A172 (cell line): Measurements from ENCODE around the gene PSAPL1. TPM values are rescaled to one million over a fixed set of nuclear protein-coding genes. Genes with fewer than 3 reads are reported as not detected.

Experiments
- DNase-seq: peaks from one replicate; pipeline ENCODE4 v3.0.0-alpha.2; 2015; ENCODE audit warnings: low spot score
- total RNA-seq: library from RNA; depleted of rRNA; stranded (reverse); fragments of >200 nt; shearing (Covaris generic); gene quantifications from 2 replicates; pipeline ENCODE4 v1.2.3, GENCODE V29; 2014

The PSAPL1 gene
- total RNA-seq, 1 experiment from 2014 or later: not detected

- DNase-seq: no peak
Observed at GRCh38 chr4:7431696-7432530, 2.8 kb downstream of the PSAPL1 start.

DNA sequence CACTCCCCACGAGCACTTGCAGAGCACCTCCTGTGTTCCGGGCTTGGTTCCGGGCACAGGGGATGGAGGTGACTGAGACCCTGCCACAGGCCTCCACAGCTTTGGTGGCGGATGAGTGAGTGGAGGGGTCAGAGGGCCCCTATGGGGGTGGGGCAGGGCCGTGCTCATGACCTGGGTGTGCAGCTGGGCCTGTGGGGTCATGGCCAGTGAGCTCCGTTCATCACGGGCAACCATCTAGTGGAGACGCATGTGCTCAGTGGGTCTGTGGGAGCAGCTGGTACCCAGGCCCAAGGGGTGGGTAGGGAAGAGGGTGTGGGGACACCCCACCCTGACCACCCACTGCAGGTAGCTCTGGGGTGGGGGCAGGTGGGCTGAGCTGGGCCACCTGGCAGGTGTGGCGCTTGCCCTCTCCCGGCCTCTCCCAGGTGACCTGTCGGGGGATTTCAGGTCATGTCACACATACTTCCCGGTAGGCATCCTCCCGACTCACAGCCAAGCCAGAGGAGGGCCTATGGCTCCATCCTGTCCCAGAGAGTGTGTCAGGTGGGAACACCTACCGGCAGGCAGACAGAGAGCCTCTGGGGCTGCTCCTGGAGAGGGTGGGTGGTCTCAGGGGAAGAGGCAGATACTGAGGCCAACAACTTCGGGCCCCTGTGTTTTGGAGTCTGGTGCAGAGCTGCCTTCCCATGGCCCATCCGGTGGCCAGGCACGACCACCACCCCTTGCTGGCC is 3.6 kb downstream of the PSAPL1 start:
- no peak for DNase-seq

DNA sequence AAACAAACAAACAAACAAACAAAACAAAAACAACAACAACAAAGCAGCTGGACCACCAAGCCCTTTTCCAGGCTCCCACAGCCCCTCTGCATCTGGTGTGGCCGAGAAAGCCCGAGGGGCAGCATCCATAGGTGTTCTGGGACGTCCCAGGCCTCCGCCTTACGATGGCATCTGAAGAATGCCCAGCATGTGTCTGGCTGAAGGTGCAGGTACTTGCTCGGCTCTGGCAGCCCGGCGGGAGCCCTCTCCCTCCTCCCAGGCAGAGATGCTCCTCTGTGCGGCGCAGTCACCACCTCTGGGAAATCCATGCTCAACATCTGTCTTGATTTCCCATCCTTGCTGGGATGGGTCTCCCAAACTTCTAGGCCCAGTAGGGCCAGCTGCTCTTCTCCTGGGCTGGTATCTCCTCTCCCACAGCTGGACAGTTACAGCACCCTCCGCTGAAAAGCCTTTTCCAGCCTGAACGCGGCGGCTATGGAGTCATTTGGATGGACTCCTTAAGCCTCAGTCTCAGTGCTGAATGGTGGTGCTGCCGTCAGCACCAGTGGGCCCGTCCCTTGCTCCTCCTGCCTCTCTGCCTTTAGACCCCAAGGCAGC is 4.3 kb downstream of the PSAPL1 start:
- DNase-seq: peak; percentile 22

DNA sequence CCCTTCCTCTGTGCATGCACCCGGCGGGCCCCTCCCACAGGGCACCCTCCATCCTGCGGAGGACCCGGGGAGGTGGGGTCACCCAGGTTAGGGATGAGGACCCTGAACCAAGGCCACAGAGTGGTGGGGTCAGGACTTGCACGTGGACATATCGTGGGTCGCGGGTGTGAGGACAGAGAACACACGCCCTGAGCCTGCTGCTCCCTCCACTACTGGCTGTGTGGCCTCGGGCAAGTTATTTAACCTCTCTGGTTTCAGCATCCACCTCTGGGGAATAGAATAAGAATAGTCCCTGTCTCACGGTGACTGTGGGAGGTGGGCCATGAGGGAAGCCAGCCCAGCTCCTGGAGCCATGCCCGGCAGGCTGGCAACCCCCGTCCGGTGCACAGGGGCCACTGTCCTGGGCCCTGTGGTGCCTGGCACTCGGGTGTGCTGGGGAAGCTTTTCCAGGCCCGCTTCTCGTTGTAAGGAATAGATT is 5.1 kb downstream of the PSAPL1 start:
- DNase-seq: no peak

GRCh38 chr4:7429069-7429416 is 5.7 kb downstream of the PSAPL1 start:
- DNase-seq: no peak

DNA sequence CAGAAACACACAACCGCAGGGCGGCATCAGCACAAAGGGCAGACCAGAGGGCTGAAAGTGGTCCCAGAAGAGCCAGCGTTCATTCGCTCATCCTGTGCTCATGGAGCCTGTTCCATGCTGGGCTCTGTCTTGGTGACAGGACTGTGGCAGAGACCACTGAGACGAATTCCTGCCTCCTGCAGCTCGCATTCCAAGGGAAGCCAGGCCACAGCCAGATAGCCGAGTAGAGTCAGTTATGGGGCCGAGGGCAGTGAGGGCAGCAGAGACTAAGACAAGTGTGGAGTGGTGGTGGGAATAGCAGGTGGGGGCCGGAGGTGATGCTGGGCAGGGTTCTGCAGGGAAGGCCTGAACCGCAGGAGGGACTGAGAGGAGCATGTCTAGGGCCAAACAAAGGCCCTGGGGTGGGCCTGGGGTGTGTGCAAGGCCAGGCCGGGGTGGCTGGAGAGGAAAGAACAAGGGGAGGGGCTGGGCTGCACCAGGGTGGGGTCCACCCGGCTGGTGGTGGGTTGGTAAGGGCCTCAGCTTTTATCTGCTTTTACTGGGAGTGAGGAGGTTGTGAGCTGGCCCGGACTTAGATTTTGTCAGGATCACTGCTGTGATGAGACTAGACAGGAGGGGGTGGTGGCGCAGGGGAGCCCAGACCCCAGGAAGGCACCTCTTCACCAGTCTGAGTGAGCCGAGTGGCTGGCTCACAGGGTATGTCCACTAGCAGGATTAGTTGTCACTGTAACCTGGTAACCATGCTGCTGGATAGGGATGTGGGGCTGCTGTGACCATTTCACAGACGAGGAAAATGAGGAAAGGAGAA is 6.3 kb downstream of the PSAPL1 start:
- no peak for DNase-seq

- DNase-seq: no peak
Observed at GRCh38 chr4:7427831-7428260, 6.9 kb downstream of the PSAPL1 start.

DNA sequence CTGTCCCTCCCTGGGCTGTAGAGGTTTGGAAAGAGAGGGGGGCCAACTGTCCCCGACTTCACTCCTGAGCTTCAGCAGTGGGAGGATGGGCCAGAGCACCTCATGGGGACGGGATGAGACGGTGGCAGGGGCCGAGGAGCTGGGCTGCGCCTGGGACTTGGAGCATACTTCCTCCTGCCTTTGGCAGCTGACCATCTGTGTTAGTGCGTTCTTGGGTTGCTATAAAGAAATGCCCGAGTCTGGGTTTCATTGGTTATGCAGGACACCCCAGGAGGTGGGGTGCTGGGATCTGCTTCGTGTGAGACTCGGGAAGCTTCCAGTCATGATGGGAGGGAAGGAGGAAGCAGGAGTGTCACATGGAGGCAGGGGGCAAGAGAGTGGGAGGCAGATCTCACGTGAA is 7.4 kb downstream of the PSAPL1 start:
- DNase-seq: no peak

GRCh38 chr4:7426525-7427171 is 8.1 kb downstream of the PSAPL1 start:
- no peak for DNase-seq

DNA sequence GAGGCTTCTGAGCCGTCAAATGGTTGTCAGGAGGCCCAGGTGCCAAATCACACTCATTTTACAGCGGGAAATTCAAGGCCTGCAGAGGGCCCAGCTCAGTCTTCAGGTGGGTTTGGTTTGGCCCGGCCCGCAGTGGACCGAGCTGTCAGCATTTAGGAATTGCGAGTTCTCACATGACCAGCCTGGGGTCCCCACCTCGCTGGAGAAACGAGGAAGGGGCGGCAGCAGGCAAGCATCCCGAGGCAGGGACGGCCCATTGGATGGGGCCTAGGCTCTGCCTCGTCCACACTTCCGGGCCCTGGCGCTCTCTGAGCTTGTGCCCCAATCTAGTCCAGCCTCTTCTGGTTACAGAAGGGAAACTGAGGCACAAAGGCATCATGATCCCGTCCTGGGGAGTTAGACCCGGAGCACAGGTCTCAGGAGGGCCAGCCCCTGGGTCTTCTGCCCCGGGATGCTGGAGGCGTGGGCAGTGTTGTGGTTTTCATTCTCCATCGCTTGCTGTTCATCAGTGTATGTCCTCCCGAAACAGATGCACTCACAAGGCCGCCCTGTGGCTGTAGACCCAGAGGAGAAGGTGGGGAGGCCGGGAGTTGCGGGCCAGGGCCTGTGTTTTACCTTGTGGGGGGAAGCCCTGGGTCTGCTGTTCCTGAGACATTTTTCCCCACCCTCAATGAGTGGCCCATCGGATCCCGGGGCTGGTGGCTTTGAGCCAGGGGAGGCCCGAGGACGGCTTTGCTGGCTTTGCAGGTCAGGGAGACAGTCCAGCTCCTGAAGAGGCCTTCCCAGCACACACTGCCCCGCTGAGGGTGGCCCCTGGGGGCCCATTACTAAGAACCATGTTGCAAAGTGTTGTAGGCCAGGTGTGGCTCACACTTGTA is 8.9 kb downstream of the PSAPL1 start:
- DNase-seq: no peak

DNA sequence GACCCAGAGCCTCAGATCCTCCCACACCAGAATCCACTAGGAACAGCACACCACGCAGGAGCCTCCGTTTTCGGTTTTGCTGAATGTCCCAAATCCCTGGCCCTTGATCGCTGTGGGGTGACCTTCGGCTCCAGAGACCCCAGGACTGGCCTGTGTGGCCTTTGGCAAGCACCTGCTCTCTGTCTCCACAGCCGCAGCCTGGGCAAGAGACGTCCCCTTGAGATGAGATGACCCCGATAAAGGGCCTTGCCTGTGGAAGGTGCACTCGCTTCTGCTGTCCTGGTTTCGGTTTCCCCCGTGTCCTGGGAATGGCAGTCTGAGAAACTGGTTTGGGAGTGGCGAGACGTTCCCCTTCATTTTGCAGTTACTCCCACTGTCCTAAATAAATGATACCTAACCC is 9.6 kb downstream of the PSAPL1 start:
- no peak for DNase-seq

DNA sequence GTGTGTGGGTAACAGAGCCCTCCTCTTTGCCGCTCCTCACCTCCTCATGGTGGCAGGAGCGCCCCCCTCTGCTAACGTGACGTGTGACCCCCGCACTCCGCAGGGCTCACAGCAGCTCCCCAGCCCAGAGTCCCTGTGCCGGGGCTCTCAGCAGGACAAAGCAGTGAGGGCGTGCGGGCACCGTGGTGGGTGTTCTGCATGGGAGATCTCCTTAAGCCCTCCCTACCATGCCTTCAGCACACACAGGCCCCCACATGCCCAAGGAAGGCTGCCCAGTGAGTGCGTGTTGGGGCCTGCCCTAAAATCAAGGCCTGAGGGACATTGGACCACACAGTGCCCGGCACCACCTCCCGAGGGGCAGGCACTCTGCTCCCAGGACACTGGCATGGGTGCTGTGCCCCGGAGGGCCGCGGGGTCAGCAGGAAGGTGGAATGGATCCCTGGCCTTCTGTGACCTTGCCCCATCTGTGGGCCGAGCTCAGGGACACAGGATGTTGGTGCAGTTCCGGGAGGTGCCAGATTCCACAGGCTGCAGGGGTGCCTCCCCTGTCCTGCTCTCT is 10.1 kb downstream of the PSAPL1 start:
- no peak for DNase-seq

DNA sequence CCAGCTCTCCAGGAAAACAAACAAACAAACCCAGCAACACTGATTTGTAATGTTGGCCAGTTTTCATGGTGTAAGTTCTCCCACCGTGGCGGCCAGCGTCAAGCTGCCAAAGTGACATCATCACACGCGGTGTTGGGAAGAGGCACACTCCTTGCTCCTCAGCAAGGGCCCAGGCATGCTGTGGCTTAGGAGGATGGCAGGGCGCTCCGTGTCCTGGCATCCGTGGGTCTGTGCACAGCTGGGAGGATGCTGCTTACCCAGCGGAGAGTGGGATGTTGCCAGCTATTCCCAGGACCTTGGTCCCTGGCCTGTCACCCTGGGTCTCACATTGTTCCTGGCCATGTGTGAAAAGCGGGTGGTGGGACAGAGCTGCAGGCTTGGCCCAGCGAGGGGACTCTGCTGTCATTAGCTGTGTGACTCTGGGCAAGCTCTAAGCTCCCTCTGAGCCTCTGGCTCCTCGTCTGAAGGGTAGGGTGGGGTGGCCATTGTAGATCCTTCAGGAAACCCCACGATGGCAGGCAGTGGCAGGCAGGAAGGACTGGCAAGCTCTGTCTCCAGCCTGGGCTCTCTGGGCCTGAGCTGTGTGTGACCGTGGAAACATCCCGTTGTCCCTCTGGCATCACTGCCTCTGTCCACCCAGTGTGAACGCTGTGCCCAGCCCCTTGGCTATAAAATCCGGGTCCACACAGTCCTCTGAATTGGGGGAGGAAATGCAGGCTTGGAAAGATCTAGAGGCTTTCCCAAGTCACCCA is 10.8 kb downstream of the PSAPL1 start:
- DNase-seq: no peak

DNA sequence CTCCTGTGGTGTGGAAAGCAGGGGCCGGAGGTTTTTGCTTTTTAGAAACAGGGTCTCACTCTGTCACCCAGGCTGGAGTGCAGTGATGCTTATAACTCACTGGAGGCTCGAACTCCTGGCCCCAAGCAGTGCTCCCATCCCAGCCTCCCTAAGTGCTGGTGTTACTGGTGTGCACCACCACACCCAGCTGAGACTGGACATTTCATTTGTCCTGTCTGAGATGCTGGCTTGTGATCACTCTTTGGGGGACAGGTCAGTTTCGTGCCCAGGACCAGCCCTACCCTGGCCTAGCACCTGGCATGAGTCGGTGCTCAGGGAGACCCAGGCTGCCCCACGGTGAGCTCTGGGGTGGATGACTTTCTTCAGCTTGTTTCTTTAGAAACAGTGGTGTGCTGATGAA is 11.3 kb downstream of the PSAPL1 start:
- no peak for DNase-seq

GRCh38 chr4:7422898-7423180 is 11.9 kb downstream of the PSAPL1 start:
- DNase-seq: no peak

DNA sequence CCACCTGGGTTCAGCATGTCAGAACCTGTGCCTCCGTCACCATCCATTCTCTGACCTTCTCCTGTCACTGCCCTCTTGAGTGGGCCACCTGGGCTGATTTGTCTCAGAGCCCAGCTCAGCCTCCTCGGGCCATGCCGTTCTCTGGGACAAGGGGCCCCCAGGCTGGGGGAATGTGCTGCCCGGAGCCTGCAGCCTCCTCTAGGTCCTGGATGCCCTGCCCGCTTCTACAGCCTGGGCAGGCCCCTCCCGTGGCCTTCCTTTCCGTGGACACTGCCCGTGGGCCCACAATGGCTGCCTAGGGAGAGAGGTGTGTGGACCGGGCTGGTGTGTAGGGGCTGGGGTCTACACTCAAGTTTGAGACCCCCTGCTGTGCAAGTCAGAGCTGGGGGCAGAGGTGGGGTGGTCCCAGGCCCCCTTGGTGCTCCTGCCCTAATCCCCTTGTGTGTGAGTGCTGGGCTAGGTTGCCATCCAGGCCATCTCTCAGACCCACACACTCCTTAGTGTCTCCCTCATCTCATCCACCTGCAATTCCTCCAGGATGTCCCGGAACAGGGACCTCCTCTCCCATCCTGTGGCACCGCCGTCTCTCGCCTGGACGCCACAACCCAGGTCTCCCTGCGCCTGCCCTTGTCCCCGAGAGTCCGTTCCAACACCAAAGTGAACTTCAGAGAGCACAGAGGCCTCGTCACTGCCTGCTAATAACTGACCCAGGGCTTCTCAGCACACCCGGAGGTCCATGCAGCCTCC is 12.4 kb downstream of the PSAPL1 start:
- DNase-seq: no peak

DNA sequence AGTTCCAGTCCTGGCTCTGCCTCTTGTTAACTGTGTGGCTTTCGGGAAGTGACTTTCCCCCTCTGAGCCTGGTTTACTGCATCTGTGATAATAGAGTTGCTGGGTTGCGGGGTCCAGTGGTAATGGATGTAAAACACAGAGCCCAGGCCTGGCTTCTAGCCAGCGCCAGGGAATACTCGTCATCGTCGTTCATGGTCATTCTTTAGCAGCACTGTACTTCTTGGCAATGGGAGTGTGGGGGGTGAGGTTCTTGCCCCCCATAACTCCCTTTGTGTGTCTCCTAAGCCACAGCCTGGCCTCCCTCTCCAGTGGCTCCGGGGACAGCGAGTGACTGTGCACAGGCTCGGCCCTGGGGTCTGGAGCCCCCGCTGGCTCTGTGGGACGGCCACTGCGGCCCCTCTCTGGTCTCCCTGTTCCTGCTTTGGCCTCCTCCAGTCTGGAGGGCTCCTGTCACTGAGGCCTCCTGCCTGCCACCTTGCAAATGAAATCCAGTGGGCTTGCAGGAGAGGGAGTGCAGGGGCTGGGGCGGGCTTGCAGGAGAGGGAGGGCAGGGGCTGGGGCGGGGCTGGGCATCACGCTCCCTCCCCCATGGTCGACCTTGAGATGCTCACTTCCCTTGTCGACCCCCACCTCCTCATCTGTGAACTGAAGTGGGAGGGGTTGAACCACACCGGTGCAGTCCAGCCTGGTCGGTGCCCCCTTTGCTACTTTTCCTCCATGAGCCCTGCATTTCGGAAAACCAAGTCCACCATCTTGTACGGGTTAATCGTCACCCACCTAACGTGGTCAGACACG is 13.2 kb downstream of the PSAPL1 start:
- DNase-seq: no peak

- no peak for DNase-seq
Observed at GRCh38 chr4:7420661-7421040, 14.1 kb downstream of the PSAPL1 start.
